ENCODE results near the gene SGPL1.

Gene SGPL1

DNA sequence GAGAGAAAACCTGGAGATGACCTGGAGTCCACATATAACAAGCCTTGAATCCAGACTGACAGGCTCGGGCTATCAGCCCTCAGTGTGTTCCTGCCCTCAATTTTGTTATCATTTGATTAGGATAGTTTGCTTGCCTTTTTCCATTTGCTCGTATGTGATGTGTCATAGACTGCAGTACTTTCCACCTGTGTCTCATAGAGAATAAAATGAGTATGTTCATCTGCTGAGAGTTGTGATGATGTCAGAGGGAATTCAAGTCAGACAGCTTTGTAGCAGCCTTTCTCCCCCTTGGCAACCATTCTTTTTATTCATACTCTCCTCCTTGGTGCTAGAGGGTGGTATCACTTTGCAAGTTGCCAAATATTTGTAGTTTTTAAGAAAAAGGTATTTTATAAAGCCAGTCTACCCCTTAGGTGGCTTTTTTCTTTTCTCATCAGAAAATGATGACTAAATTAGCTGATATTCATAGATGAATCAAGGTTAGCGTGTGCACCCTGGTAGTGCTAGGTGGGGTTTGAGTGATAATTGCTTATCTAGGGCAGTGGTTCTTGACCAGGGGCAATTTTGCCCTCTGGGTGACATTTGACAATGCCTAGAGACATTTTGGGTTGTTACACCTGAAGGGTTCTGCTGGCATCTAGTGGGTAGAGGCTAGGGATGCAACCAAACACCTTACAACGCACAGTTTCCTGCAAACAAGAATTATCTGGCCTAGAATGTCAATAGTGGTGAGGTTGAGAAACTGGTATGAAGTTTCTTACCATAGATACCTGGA is 5.4 kb downstream of the SGPL1 start:
- no peak for TF ChIP-seq CTCF (IDR thresholded peaks at IDR 0.05; ENCODE audit: insufficient read depth, low read length, poor library complexity, severe bottlenecking)
- Histone ChIP-seq H3K4me3 (replicated peaks; ENCODE audit: low read depth, low read length) (no peak overlapping the region), H3K27me3 (replicated peaks; ENCODE audit: control insufficient read depth, insufficient read depth, low read length) (no peaks in the 10 kb centered on the region), H3K36me3 (ENCODE audit: control insufficient read depth, insufficient read depth, low read length) (peaks cover 2% of the 10 kb centered on the region; the same call in 1 of the 2 replicates)
- DNase-seq (ENCODE audit: extremely low read depth, insufficient read length) = no peak

GRCh38 chr10:70822076-70822820 is 6.5 kb downstream of the SGPL1 start:
- H3K36me3 ChIP-seq (ENCODE audit: control insufficient read depth, insufficient read depth, low read length) = peaks cover 2% of the 10 kb centered on the region; the same call in 1 of the 2 replicates
- H3K27me3 ChIP-seq (replicated peaks; ENCODE audit: control insufficient read depth, insufficient read depth, low read length) = no peaks in the 10 kb centered on the region
- no peak overlapping the region for H3K4me3 ChIP-seq (replicated peaks; ENCODE audit: low read depth, low read length)
- DNase-seq (ENCODE audit: extremely low read depth, insufficient read length) = no peak
- TF ChIP-seq CTCF (IDR thresholded peaks at IDR 0.05; ENCODE audit: insufficient read depth, low read length, poor library complexity, severe bottlenecking) = no peak

DNA sequence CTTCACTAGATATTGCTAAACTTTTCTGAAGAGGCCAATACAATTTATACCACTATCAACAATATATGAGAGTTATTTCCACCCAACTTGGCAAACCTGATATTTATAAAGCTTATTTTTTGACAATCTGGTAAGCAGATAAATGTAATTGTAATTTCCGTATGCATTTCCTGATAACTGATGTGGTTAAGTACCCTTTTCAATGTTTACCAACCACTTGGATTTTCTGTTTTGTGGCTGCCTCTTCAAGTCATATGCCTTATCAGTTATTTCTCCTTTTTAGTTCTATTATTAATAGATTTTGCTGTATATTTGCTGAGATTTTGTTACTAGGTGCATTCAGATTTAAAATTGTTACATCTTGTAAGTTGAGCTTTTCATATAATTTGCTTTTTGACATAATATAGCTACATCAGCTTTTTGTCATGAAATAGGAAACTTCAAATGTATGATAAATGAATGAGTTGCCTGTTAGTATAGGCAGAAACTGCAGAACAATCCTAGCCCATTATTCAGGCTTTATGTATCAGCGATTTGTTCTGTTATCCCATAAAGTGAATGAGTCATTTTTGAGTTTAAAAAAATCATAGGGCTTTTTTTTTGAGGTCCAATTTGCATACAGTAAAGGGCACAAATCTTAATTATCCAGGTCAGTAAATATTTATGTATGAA is 11.5 kb downstream of the SGPL1 start:
- H3K4me3 ChIP-seq (replicated peaks; ENCODE audit: low read depth, low read length) = no peak overlapping the region
- no peak for TF ChIP-seq CTCF (IDR thresholded peaks at IDR 0.05; ENCODE audit: insufficient read depth, low read length, poor library complexity, severe bottlenecking)
- H3K36me3 ChIP-seq (ENCODE audit: control insufficient read depth, insufficient read depth, low read length) = no peaks in the 10 kb centered on the region; the same call in 1 of the 2 replicates
- H3K27me3 ChIP-seq (replicated peaks; ENCODE audit: control insufficient read depth, insufficient read depth, low read length) = no peaks in the 10 kb centered on the region
- no peak for DNase-seq (ENCODE audit: extremely low read depth, insufficient read length)

- no peak for DNase-seq (ENCODE audit: extremely low read depth, insufficient read length)
- no peak for TF ChIP-seq CTCF (IDR thresholded peaks at IDR 0.05; ENCODE audit: insufficient read depth, low read length, poor library complexity, severe bottlenecking)
- Histone ChIP-seq H3K36me3 (ENCODE audit: control insufficient read depth, insufficient read depth, low read length) (no peaks in the 10 kb centered on the region; the same call in 1 of the 2 replicates), H3K27me3 (replicated peaks; ENCODE audit: control insufficient read depth, insufficient read depth, low read length) (no peaks in the 10 kb centered on the region), H3K4me3 (replicated peaks; ENCODE audit: low read depth, low read length) (no peak overlapping the region)
Measured at GRCh38 chr10:70828923-70829322, 13.2 kb downstream of the SGPL1 start.

- Histone ChIP-seq H3K36me3 (ENCODE audit: control insufficient read depth, insufficient read depth, low read length) (no peaks in the 10 kb centered on the region; the same call in 1 of the 2 replicates), H3K4me3 (replicated peaks; ENCODE audit: low read depth, low read length) (no peak overlapping the region), H3K27me3 (replicated peaks; ENCODE audit: control insufficient read depth, insufficient read depth, low read length) (no peaks in the 10 kb centered on the region)
- DNase-seq (ENCODE audit: extremely low read depth, insufficient read length) = no peak
- no peak for TF ChIP-seq CTCF (IDR thresholded peaks at IDR 0.05; ENCODE audit: insufficient read depth, low read length, poor library complexity, severe bottlenecking)
Measured at GRCh38 chr10:70829543-70829942, 13.8 kb downstream of the SGPL1 start.
